Psoas muscle (tissue), 8 donors: ENCODE measurements around the gene NRBP1. TPM values are rescaled to one million over a fixed set of nuclear protein-coding genes. Genes with fewer than 3 reads are reported as not detected.

Source experiments
- ATAC-seq, 4 donors: fragments of 200-7000 bp; cut with Tn5 transposase; one replicate each; pipeline ENCODE4 v1.9.1; 2020; ENCODE audit warnings: moderate library complexity in 3 of 4, mild to moderate bottlenecking in 2 of 4
- DNase-seq, 2 donors: peaks; one replicate each; pipeline ENCODE4 v3.0.0-alpha.2; 2020
- H3K27ac ChIP-seq: fragments of 200-600 bp; one replicate; pipeline ENCODE4 v1.8.0; 2022
- H3K27me3 ChIP-seq, 3 donors: fragments of 200-600 bp in 1 of 3; one replicate each; pipeline versions ENCODE4 v1.6.1 to v1.8.0; 2013 to 2022; ENCODE audit warnings: low read length in 2 of 3, mild to moderate bottlenecking in 2 of 3, moderate library complexity in 1 of 3; ENCODE audit not compliant: insufficient read depth in 3 of 3
- H3K36me3 ChIP-seq, 2 donors: fragments of 200-600 bp in 1 of 2; one replicate each; pipeline versions ENCODE4 v1.6.1 to v1.8.0; 2013 to 2022; ENCODE audit warnings: low read depth in 1 of 2, mild to moderate bottlenecking in 1 of 2, moderate library complexity in 1 of 2; ENCODE audit not compliant: insufficient read depth in 1 of 2
- H3K4me1 ChIP-seq: fragments of 200-600 bp; one replicate; pipeline ENCODE4 v1.8.0; 2022
- H3K4me3 ChIP-seq: fragments of 200-600 bp; one replicate; pipeline ENCODE4 v1.8.0; 2022; ENCODE audit warnings: mild to moderate bottlenecking
- H3K9me3 ChIP-seq: fragments of 200-600 bp; one replicate; pipeline ENCODE4 v1.8.0; 2022
- WGBS, 3 donors: extraction: QIAGEN DNeasy Blood & Tissue Kit; methylation state at CpG; one replicate each; pipeline versions ENCODE4 v1.1.6 to v1.1.7; 2013; 5-methylcytosine and 5-hydroxymethylcytosine counted together
- intact Hi-C, 2 donors: fragments of 100-400 bp; cut with DNase I; formaldehyde crosslinking; loops; one replicate each; pipeline versions ENCODE4 v1.11.0 to v1.14.2; 2022
- polyA plus RNA-seq, 3 donors: library from polyadenylated mRNA; stranded (reverse); fragments of 200-250 nt; gene quantifications; one replicate each; pipeline ENCODE4 v1.2.3, GENCODE V29; 2013
- total RNA-seq, 4 donors: library from RNA; stranded (reverse); fragmentation: NEBNext Ultra II Directional in 2 of 4; extraction: Animal tissue kit (Norgen Biotek cat#: 25700) in 2 of 4; gene quantifications; one replicate each; pipeline versions ENCODE4 v1.2.1 to v1.2.4, GENCODE V29; 2021 to 2023
- TF ChIP-seq, protein P1 (sequence below): fragments of 200-600 bp; IDR thresholded peaks from one replicate; pipeline ENCODE4 v1.8.0; 2022; ENCODE audit warnings: antibody characterized with exemption
- donor health status: healthy with polysubstance abuse.
- donor health status: DM: no; HTN: no; CAD: no; lungs with moderate emphysema.
- donor health status: Bipolar disorder and iron deficiency.
- donor health status: healthy.
- donor health status: DM: yes; HTN: yes; CAD: no.
- donor health status: DM: no; HTN: no; CAD: no.
- donor health status: DM: no; HTN: no; CAD: no.
- donor health status: DM: yes; HTN: yes; CAD: no.

Gene NRBP1
- total and polyA plus RNA-seq, 7 donors = 83.8 to 238 (median 120) TPM

DNA sequence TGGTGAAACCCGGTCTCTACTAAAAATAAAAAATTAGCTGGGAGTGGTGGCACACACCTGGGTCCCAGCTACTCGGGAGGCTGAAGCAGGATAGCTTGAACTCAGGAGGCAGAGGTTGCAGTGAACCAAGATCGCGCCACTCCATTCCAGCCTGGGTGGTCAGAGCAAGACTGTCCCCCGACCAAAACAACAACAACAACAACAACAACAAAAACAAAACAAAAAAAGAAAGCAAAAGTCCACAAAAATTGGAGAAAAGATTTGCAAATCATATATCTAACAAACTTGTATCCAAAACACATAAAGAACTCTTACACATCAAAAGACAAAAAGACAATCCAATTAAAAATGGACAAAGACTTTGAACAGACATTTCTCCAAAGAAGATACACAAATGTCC is 29.5 kb upstream of the NRBP1 start:
- Histone ChIP-seq H3K9me3 (no peaks in the 10 kb centered on the region), H3K4me1 (no peaks in the 10 kb centered on the region), H3K4me3 (no peak overlapping the region), H3K27me3 (no peaks in the 10 kb centered on the region), H3K27ac (no peak overlapping the region), H3K36me3 (no peaks in the 10 kb centered on the region)
- 86 to 93% (median 91%) methylated on average over 5 of the region's 5 CpGs for WGBS, 3 donors
- TF ChIP-seq, protein P1, sequence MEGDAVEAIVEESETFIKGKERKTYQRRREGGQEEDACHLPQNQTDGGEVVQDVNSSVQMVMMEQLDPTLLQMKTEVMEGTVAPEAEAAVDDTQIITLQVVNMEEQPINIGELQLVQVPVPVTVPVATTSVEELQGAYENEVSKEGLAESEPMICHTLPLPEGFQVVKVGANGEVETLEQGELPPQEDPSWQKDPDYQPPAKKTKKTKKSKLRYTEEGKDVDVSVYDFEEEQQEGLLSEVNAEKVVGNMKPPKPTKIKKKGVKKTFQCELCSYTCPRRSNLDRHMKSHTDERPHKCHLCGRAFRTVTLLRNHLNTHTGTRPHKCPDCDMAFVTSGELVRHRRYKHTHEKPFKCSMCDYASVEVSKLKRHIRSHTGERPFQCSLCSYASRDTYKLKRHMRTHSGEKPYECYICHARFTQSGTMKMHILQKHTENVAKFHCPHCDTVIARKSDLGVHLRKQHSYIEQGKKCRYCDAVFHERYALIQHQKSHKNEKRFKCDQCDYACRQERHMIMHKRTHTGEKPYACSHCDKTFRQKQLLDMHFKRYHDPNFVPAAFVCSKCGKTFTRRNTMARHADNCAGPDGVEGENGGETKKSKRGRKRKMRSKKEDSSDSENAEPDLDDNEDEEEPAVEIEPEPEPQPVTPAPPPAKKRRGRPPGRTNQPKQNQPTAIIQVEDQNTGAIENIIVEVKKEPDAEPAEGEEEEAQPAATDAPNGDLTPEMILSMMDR = no peak
- intact Hi-C loops = no loop called here
- ATAC-seq (no peak), DNase-seq (no peak)

DNA sequence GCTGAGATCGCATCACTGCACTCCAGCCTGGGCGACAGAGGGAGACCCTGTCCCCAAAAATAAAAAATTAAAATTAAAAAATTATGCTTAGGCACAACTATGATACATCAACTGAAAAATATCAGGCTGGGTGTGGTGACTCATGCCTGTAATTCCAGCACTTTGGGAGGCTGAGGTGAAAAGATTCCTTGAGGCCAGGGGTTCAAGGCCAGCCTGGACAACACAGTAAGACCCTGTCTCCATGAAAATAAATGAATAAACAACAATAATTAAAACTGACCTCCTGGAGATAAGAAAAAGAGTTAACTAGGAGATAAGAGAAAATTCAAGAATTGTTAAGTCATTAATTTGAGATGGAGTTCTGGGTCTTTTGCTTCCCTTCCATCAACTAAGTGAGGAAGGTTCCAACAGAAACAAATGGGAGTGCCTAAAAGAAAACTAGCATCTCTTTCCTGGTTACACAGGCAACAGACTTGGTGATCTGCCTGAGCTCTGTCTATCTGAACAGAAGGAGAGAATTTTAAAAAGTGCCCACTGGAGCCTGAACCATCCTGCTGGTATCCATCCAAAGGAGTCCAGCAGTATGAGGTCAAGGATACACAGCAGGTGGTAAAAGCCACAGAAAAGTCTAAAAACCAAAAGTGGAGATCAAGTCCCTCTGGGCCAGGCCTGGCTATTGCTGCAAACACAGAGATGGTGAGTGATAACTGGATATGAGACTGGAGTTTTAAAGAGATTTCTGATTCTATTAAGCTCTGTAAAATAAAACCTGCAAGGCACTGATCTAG is 27.9 kb upstream of the NRBP1 start:
- Histone ChIP-seq H3K9me3 (no peaks in the 10 kb centered on the region), H3K4me1 (no peaks in the 10 kb centered on the region), H3K36me3 (peaks cover 0 to 6% of the 10 kb centered on the region in 2 donors), H3K27ac (no peak overlapping the region), H3K4me3 (no peak overlapping the region), H3K27me3 (no peaks in the 10 kb centered on the region)
- ATAC-seq = no peak
- no peak for DNase-seq
- intact Hi-C loops = no loop called here
- TF ChIP-seq, protein P1 = no peak
- WGBS, 3 donors = 96 to 100% (median 97%) methylated on average over 2 of the region's 2 CpGs

DNA sequence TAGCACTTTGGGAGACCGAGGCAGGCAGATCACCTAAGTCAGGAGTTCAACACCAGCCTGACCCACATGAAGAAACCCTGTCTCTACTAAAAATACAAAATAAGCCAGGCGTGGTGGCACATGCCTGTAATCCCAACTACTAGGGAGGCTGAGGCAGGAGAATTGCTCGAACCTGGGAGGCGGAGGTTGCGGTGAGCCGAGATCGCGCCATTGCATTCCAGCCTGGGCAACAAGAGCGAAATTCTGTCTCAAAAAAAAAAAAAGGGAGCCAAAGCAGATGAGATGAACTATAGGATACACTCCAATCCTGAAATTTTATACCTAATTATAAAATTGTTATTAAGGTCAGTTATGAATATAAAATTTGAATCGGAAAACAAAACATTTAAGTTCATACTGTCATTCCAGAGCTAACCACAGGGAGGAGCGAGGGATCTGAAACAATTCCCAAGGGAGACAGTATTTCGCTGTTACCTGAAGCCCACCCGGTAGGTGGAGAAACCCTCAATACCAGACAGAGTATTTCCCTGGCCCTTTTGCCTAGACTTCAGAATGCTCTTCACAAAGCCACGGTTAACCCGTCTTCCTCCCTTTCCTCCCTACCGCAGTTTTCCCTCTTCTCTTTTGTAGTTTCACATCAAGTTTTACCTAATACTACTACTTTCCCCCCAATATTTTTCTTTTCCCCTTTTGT is 20.5 kb upstream of the NRBP1 start:
- 51 to 57% (median 55%) methylated on average over 16 of the region's 16 CpGs for WGBS, 3 donors
- Histone ChIP-seq H3K27ac (peak overlapping the region; percentile 97), H3K4me1 (peaks cover 24% of the 10 kb centered on the region), H3K36me3 (peaks cover 0 to 14% of the 10 kb centered on the region in 2 donors), H3K4me3 (peak overlapping the region; percentile 98), H3K27me3 (no peaks in the 10 kb centered on the region), H3K9me3 (no peaks in the 10 kb centered on the region)
- intact Hi-C loops = loop anchor here (2.0 kb wide), 1 partner anchor 21 kb away; the partner anchor contains the start of gene NRBP1 (in 2 of the 2)
- DNase-seq (no peak), ATAC-seq (no peak)
- TF ChIP-seq, protein P1 = peak; percentile 55

DNA sequence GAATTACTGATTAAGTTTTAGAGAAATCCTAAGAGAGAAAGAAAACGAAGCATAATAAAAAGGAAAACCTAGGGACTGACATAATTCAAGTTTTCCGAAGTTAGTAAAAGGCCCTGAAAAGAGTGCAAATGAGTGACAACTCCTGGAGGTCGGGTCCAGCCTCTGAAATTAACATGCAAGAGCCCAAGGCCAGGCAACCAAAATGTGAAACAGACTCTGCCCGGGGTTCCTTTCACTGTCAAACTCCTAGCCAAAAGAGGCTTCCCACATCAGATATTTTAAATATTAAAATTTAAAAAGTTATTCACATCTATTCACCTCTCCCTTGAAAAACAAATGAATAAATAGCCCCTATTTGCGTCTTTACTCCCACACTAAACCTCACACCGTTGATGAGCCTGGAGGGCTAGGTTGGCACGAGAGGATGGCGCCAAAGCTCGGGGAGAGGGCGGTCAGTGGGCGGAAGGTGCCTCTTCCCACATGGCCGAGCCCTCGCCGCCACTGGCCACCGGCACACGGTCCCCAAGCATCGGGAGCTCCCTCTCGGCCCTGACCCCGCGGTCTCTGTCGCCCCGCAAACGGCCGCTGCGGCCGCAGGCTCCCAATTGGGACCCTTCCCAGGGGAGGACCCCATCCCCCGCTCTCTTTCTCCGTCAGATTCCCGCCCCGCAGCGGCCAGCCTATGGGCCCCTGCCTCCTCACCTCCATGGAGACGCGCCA is 19.7 kb upstream of the NRBP1 start:
- H3K9me3 ChIP-seq = no peaks in the 10 kb centered on the region
- no peaks in the 10 kb centered on the region for H3K27me3 ChIP-seq
- peak overlapping the region; percentile 98 for H3K4me3 ChIP-seq
- peaks cover 0 to 14% of the 10 kb centered on the region in 2 donors for H3K36me3 ChIP-seq
- H3K27ac ChIP-seq = peak overlapping the region; percentile 97
- DNase-seq (no peak), ATAC-seq (peak; percentile 41 to 57 (median 50))
- TF ChIP-seq, protein P1 = no peak
- WGBS, 3 donors = 0 to 1% (median 1%) methylated on average over 31 to 33 of the region's 33 CpGs
- intact Hi-C loops = loop anchor here (2.0 kb wide), 1 partner anchor 20 kb away; the partner anchor contains the start of gene NRBP1 (in 2 of the 2)
- H3K4me1 ChIP-seq = peaks cover 24% of the 10 kb centered on the region
